Neural cell (in vitro differentiated cells): ENCODE data around the gene PKP1. TPM values are rescaled to one million over a fixed set of nuclear protein-coding genes. Genes with fewer than 3 reads are reported as not detected.

Source experiments
- H2AFZ ChIP-seq: fragments of 200-600, 300-800 bp; sonication (generic), shearing (Covaris generic); 2 replicates; pipeline ENCODE4 v1.6.0; 2014; ENCODE audit warnings: low read depth, mild to moderate bottlenecking, antibody characterized with exemption, low read length, moderate library complexity
- H3F3A ChIP-seq: fragments of 200-600 bp; shearing (Covaris generic); 2 replicates; pipeline ENCODE4 v1.6.1; 2016; ENCODE audit warnings: mild to moderate bottlenecking, moderate library complexity, mixed read lengths, antibody characterized with exemption, low read length; ENCODE audit not compliant: insufficient read depth, poor library complexity, severe bottlenecking
- H3K27ac ChIP-seq: fragments of 200-600, 300-800 bp; sonication (generic), shearing (Covaris generic); 2 replicates; pipeline ENCODE4 v1.5.1; 2014; ENCODE audit warnings: mild to moderate bottlenecking, low read length, moderate library complexity
- H3K27me3 ChIP-seq: fragments of 300-800, 200-600 bp; sonication (generic), shearing (Covaris generic); 2 replicates; pipeline ENCODE4 v1.6.0; 2014; ENCODE audit warnings: mild to moderate bottlenecking, low read depth, low read length, moderate library complexity; ENCODE audit not compliant: insufficient read depth
- H3K36me3 ChIP-seq: fragments of 300-800, 200-600 bp; sonication (generic), shearing (Covaris generic); 2 replicates; pipeline ENCODE4 v1.5.1; 2014; ENCODE audit warnings: mild to moderate bottlenecking, antibody characterized with exemption, low read length, moderate library complexity; ENCODE audit not compliant: insufficient read depth
- H3K4me2 ChIP-seq: fragments of 300-800, 200-600 bp; sonication (generic), shearing (Covaris generic); 2 replicates; pipeline ENCODE4 v1.6.0; 2014; ENCODE audit warnings: mild to moderate bottlenecking, low read length
- H3K4me3 ChIP-seq: fragments of 300-800, 200-600 bp; sonication (generic), shearing (Covaris generic); 2 replicates; pipeline ENCODE4 v1.5.1; 2014; ENCODE audit warnings: mild to moderate bottlenecking, low read length, moderate library complexity
- H3K79me2 ChIP-seq: fragments of 200-600 bp; shearing (Covaris generic); replicated peaks from 2 replicates; pipeline ENCODE4 v1.6.0; 2014; ENCODE audit warnings: mild to moderate bottlenecking, low read length, moderate library complexity; ENCODE audit not compliant: insufficient read depth
- H3K9ac ChIP-seq: fragments of 300-800, 200-600 bp; sonication (generic), shearing (Covaris generic); 2 replicates; pipeline ENCODE4 v1.6.1; 2016; ENCODE audit warnings: mild to moderate bottlenecking, low read length, mixed read lengths
- H3K9me2 ChIP-seq: fragments of 200-600 bp; shearing (Covaris generic); 2 replicates; pipeline ENCODE4 v1.6.1; 2016; ENCODE audit warnings: mild to moderate bottlenecking, low read length, mixed read lengths; ENCODE audit not compliant: insufficient read depth
- H3K9me3 ChIP-seq: fragments of 200-600, 300-800 bp; sonication (generic), shearing (Covaris generic); 2 replicates; pipeline ENCODE4 v1.6.1; 2016; ENCODE audit warnings: mild to moderate bottlenecking, mixed run types, low read length, moderate library complexity, mixed read lengths
- H4K20me1 ChIP-seq: fragments of 200-600 bp; shearing (Covaris generic); 2 replicates; pipeline ENCODE4 v1.6.1; 2016; ENCODE audit warnings: mild to moderate bottlenecking, mixed run types; ENCODE audit not compliant: insufficient read depth
- EP300 ChIP-seq: fragments of 450-650 bp; conservative IDR thresholded peaks from 2 replicates; pipeline ENCODE4 v1.6.1; 2014; ENCODE audit warnings: antibody characterized with exemption, mild to moderate bottlenecking, moderate library complexity; ENCODE audit not compliant: poor library complexity, severe bottlenecking
- EZH2 ChIP-seq: fragments of 200-600, 300-800 bp; shearing (Covaris generic), sonication (generic); IDR thresholded peaks from 2 replicates; pipeline ENCODE4 v1.6.1; 2014; ENCODE audit warnings: antibody characterized with exemption, low read length, borderline replicate concordance, mild to moderate bottlenecking; ENCODE audit not compliant: insufficient read depth, poor library complexity, severe bottlenecking
- MXI1 ChIP-seq: fragments of 450-650 bp; conservative IDR thresholded peaks from 2 replicates; pipeline ENCODE4 v1.6.1; 2014; ENCODE audit warnings: antibody characterized with exemption, mild to moderate bottlenecking; ENCODE audit not compliant: poor library complexity, severe bottlenecking
- POLR2AphosphoS5 ChIP-seq: IDR thresholded peaks from 2 replicates; pipeline ENCODE4 v1.6.1; 2012
- RAD21 ChIP-seq: fragments of 450-650 bp; conservative IDR thresholded peaks from 2 replicates; pipeline ENCODE4 v1.6.1; 2014; ENCODE audit warnings: antibody characterized with exemption, mild to moderate bottlenecking, moderate library complexity
- REST ChIP-seq: IDR thresholded peaks from 2 replicates; pipeline ENCODE4 v1.6.1; 2012; ENCODE audit warnings: borderline replicate concordance
- SMC3 ChIP-seq: fragments of 450-650 bp; conservative IDR thresholded peaks from 2 replicates; pipeline ENCODE4 v1.6.1; 2014; ENCODE audit warnings: antibody characterized with exemption, mild to moderate bottlenecking, moderate library complexity; ENCODE audit not compliant: poor library complexity
- TAF1 ChIP-seq: IDR thresholded peaks from 2 replicates; pipeline ENCODE4 v1.6.1; 2012; ENCODE audit warnings: low read depth
- polyA plus RNA-seq: library from polyadenylated mRNA; depleted of rRNA; stranded (reverse); fragments of >200 nt; gene quantifications from 2 replicates; pipeline ENCODE4 v1.2.3, GENCODE V29; 2014
- TF ChIP-seq, protein P1 (sequence below): fragments of 450-650 bp; IDR thresholded peaks from 2 replicates; pipeline ENCODE4 v1.5.1; 2014; ENCODE audit warnings: antibody characterized with exemption, mild to moderate bottlenecking, moderate library complexity; ENCODE audit not compliant: poor library complexity, severe bottlenecking

Gene PKP1
- polyA plus RNA-seq, 1 donor from 2014 or later = not detected

DNA sequence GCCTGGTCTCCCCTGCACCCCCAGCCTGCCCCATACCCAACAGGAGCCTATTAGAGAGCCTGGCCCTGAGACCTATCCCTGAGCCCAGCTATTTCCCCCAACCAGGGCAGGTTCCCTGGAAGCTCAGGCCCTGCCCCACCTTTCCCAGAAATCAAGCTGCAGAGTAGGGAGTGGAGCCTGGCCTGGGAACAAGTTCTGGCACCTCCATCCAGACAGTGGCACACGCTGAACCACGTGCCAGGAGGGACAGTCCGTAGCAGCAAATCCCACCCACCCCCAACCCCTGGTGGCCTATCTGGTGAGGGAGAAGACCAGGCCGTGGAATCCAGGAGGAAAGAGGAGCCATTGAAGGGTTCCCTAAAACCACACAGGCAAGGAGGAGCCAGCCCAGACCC, 71.6 kb downstream of the PKP1 start:
- Histone ChIP-seq H3K4me3 (no peak overlapping the region), H3K36me3 (no peaks in the 10 kb centered on the region), H3F3A (no peaks in the 10 kb centered on the region), H3K27ac (no peak overlapping the region), H3K27me3 (no peaks in the 10 kb centered on the region), H3K4me2 (no peak overlapping the region), H3K9me2 (no peaks in the 10 kb centered on the region), H3K9me3 (no peaks in the 10 kb centered on the region), H4K20me1 (no peaks in the 10 kb centered on the region), H3K9ac (no peak overlapping the region), H3K79me2 (no peaks in the 10 kb centered on the region), H2AFZ (no peak overlapping the region)
- TF ChIP-seq REST (no peak), EP300 (no peak), POLR2AphosphoS5 (no peak), RAD21 (no peak)
- TF ChIP-seq, protein P1, sequence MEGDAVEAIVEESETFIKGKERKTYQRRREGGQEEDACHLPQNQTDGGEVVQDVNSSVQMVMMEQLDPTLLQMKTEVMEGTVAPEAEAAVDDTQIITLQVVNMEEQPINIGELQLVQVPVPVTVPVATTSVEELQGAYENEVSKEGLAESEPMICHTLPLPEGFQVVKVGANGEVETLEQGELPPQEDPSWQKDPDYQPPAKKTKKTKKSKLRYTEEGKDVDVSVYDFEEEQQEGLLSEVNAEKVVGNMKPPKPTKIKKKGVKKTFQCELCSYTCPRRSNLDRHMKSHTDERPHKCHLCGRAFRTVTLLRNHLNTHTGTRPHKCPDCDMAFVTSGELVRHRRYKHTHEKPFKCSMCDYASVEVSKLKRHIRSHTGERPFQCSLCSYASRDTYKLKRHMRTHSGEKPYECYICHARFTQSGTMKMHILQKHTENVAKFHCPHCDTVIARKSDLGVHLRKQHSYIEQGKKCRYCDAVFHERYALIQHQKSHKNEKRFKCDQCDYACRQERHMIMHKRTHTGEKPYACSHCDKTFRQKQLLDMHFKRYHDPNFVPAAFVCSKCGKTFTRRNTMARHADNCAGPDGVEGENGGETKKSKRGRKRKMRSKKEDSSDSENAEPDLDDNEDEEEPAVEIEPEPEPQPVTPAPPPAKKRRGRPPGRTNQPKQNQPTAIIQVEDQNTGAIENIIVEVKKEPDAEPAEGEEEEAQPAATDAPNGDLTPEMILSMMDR = no peak

- H3K9me2 ChIP-seq = no peaks in the 10 kb centered on the region
- TF ChIP-seq, protein P1 = no peak
- no peaks in the 10 kb centered on the region for H4K20me1 ChIP-seq
- H2AFZ ChIP-seq = no peak overlapping the region
- H3K4me3 ChIP-seq = no peak overlapping the region
- H3K27me3 ChIP-seq = no peaks in the 10 kb centered on the region
- H3K9me3 ChIP-seq = no peaks in the 10 kb centered on the region
- no peak overlapping the region for H3K27ac ChIP-seq
- H3K9ac ChIP-seq = no peak overlapping the region
- no peaks in the 10 kb centered on the region for H3K36me3 ChIP-seq
- H3K79me2 ChIP-seq = no peaks in the 10 kb centered on the region
- no peak overlapping the region for H3K4me2 ChIP-seq
- no peaks in the 10 kb centered on the region for H3F3A ChIP-seq
Measured at GRCh38 chr1:201355471-201355870, 72.2 kb downstream of the PKP1 start.

GRCh38 chr1:201356236-201356635, 72.9 kb downstream of the PKP1 start:
- Histone ChIP-seq H3F3A (no peaks in the 10 kb centered on the region), H3K4me2 (no peak overlapping the region), H2AFZ (no peak overlapping the region), H3K27me3 (no peaks in the 10 kb centered on the region), H3K9ac (no peak overlapping the region), H3K9me2 (no peaks in the 10 kb centered on the region), H3K79me2 (no peaks in the 10 kb centered on the region), H3K9me3 (no peaks in the 10 kb centered on the region), H3K27ac (no peak overlapping the region), H3K36me3 (no peaks in the 10 kb centered on the region), H3K4me3 (no peak overlapping the region), H4K20me1 (no peaks in the 10 kb centered on the region)
- TF ChIP-seq RAD21 = no peak
- TF ChIP-seq, protein P1 = no peak
- TF ChIP-seq EZH2 = no peak
- no peak for TF ChIP-seq TAF1
- no peak for TF ChIP-seq MXI1
- TF ChIP-seq REST = no peak
- TF ChIP-seq POLR2AphosphoS5 = no peak
- no peak for TF ChIP-seq EP300
- TF ChIP-seq SMC3 = no peak
